ENCODE data around the gene DDX39B.
"Not testable (repeated sequence)": the region's sequence is repeated elsewhere in the genome, so short reads cannot be mapped to it uniquely, and the experiment has no call there.

Gene DDX39B

DNA sequence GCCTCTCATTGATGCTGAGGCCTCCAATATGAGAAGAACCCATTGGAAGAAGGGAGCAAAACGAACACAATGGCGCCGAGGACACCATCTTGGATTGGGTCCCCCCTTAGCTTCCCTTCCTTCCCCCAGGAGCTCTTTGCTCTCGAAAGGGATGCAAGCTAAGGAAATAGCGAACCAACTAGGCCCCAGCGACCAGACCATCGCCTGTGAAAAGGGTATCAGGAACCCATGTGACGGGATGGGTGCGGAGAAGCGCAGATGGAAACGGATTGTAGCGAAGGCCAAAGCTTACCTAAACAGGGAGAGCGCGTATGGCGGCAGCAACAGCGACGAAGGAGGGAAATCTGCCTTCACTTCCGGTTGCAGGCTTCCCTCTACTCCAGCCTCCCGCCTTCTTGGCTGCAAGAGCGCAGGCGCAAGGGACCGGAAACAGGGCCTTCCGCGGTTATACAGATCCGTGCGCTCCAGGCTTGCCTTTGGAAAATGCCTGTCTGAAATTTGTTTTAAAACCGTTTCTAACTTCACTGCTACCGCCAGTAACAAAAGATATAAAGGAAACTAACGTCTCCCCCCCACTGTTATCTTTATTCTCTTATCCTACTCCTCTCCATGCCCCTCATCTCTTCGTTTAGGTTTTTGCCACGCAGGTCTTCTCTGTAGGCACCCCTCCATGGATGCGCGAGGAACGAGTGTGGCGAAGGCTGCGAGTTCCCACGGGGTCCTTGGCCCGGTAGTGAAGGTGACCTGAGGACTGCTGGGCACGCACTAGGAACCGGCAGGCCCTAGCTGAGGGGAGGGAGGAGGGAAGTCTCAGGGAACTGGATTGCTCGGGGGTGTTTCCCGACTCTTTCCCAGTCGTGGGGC lies at the start of gene DDX39B:
Gene DDX39B, minus strand, starts transcription at position 346 of the 864 bp plus-strand sequence. CDS start 1,471 bp downstream, outside the sequence.
- in situ Hi-C loops (cut with MboI; ENCODE audit: low sequenced_read_pairs) = no loop called here

DNA sequence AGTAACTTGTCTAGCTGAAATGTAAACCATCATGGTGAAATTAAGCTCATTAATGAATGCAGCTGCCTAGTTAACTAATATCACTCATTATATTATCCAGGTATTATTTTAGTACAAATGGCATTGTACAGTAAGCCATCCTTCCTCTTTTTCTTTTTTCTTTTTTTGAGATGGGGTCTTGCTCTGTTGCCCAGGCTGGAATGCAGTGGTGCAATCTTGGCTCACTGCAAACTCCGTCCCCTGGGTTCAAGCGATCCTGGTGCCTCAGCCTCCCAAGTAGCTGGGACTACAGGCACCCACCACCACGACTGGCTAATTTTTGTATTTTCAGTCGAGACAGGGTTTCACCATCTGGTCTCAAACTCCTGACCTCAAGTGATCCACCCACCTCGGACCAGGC lies 48.9 kb upstream of the DDX39B start:
- in situ Hi-C loops (cut with MboI; ENCODE audit: low sequenced_read_pairs) = not testable (repeated sequence)

DNA sequence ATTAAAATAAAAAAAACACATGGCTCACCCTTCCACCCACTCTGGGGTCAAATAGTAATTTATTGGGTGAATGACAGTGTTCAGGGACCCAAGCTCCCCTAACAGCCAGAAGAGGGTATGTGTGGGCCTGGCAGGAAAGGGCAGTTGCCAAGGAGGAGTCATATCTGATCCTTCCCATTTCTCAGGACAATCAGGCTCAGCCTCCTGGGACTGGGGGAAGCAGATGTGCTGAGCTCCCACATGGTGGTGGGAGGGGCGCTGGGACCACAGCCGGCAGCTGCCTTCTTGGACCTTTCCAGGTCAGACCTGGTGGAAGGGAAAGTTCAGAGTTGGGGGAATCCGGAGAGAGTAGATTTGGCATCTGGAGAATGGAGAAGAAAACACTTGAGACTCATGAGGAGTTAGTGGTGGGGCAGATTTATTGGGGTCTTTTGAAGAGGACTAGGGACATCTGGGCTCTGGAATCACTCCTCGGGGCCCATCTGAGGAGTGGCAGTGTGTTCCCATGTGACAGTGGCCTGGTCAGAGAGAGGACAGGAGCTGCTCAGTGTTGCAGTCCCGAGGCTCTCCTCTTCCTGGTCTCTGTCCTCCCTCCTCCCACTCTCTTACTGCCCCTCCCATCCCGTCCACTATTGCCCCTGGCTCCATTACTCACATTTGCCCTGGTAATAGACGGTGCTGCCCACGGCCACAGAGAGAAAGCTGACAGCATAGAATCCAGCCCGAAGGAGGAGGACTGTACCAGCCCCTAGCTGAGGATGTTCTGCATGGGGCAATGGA lies 47.3 kb upstream of the DDX39B start:
- in situ Hi-C loops (cut with MboI; ENCODE audit: low sequenced_read_pairs) = no loop called here

GRCh38 chr6:31587791-31588777 lies 46.3 kb upstream of the DDX39B start:
- in situ Hi-C loops (cut with MboI; ENCODE audit: low sequenced_read_pairs) = no loop called here

DNA sequence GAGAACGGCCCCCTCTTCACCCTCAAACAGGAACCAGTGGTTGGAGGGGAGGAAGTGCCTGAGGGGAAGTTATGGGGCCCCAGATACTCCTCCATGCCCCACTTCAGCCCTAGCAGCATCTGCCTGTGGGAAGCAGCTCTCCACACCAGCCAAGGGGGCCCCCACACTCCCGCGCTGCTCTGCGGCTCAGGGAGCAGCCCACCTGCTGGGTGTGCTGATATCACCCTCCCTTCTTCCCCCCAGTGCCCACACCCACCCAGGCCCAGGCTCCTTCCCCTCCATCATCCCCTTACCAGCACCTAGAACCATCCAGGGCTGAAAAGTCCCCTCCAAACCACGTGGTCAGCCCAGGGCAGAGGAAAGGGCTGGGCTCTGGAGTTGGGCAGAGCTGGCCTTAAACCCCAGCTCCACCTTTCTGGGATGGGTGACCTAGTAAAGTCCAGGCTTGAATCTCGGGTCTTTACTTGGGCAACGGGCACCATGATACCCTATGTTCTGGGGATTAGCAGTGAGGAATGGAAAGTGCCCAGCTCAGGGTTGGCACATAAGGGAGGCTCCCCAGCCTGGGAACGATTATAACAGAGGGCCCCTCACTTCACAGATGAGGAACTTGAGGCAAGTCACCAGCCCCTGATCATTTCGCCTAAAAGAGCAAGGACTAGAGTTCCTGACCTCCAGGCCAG lies 44.9 kb upstream of the DDX39B start:
- in situ Hi-C loops (cut with MboI; ENCODE audit: low sequenced_read_pairs) = no loop called here

DNA sequence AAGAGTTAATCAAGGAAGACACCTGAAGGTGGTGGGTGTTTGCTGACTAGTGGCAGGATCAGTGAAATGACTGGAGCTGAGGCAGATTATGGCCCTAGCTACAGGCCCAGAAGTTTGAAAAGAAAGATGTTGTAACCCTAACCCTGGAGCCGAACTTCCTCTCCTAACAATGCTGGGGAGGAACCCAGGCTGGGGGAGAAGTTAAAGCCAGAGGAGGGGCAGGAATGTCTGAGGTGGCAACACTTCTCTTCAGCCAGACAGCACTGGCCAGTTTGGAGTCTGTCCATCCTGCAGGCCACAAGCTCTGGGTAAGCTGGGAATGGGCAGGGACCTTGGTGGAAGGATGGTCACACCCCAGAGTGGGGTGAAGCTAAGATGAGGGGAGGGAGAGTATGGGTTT lies 44.2 kb upstream of the DDX39B start, which contains the start of gene LST1:
Gene LST1, plus strand, starts transcription at position 270 of the 400 bp plus-strand sequence. CDS start 1,023 bp downstream, outside the sequence.
- in situ Hi-C loops (cut with MboI; ENCODE audit: low sequenced_read_pairs) = no loop called here

DNA sequence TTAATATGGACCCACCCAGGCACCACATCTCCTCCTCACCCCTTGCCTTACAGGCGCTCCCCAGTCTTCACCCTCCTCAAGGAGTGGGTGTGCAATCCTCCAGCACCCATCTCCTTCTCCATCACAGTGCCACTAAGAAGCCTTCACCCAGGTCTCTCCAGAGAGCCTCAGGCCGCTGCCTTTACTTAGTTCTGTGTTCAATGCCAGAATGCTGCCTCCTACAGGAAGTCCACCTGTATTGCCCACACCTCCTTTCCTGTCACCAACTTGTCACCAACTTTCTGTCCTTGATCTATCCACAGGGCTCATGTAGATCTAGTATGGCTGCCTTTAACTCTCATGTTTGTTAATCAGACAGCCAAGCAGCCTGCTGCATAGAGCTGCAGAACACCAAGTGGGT lies 43.7 kb upstream of the DDX39B start:
- in situ Hi-C loops (cut with MboI; ENCODE audit: low sequenced_read_pairs) = no loop called here

DNA sequence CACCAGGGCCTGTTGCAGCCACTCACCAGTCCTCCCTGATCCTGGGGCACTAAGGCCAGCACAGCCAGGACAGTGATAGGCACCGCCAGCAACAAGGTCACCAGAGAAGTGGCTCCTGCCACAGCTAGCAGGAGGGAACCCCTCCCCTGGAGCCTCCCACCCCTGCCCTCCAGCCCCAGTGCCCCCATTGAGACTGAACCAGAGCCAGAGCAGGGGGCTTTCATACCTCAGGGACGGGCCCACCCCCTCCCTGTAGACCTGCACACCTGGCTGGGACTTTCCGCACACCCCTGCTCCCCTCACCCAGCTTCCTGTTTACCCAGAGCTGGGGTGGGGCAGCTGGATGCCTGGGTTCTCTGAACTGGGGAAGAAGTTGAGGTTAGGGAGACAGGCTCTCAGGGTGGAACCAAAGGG lies 40.4 kb upstream of the DDX39B start, which contains the start of gene LTB:
Gene LTB, minus strand, starts transcription at position 195 of the 414 bp plus-strand sequence. Its CDS starts 7 bp downstream, at position 188.
- in situ Hi-C loops (cut with MboI; ENCODE audit: low sequenced_read_pairs) = no loop called here

GRCh38 chr6:31581434-31582229 lies 39.8 kb upstream of the DDX39B start:
- in situ Hi-C loops (cut with MboI; ENCODE audit: low sequenced_read_pairs) = no loop called here

GRCh38 chr6:31580807-31581433 lies 39.1 kb upstream of the DDX39B start:
- in situ Hi-C loops (cut with MboI; ENCODE audit: low sequenced_read_pairs) = no loop called here

DNA sequence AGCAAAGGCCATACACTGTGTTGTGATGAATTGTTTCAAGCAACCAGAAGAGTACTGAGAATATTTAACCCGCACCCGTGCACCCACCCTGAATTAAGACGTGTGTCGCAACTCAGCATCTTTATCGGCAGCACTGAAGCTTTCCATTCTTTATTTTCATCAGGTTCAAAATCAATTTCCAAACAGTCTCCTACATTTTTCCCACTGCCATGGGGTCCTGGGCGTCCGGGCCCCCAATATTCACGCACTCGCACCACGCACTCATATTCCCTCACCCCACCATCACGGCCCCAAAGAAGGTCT lies 38.6 kb upstream of the DDX39B start:
- in situ Hi-C loops (cut with MboI; ENCODE audit: low sequenced_read_pairs) = no loop called here

GRCh38 chr6:31579546-31580437 lies 38.0 kb upstream of the DDX39B start:
- in situ Hi-C loops (cut with MboI; ENCODE audit: low sequenced_read_pairs) = no loop called here

DNA sequence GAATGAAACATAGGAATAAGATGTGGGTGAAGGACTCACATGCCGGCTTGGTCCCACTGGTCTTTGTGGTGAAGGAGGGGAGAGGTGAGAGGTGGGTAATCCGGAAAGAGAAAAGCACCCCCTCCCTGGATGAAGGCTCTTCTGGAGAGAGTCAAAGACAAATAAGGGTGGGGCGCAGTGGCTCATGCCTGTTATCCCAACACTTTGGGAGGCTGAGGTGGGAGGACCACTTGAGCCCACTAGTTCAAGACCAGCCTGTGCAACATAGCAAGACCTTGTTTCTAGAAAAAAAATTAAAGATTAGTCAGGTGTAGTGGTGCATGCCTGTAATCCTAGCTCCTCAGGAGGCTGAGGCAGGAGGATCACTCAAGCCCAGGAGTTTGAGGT lies 37.3 kb upstream of the DDX39B start:
- in situ Hi-C loops (cut with MboI; ENCODE audit: low sequenced_read_pairs) = no loop called here

- in situ Hi-C loops (cut with MboI; ENCODE audit: low sequenced_read_pairs) = no loop called here
Observed at GRCh38 chr6:31578184-31579118, 36.6 kb upstream of the DDX39B start.

DNA sequence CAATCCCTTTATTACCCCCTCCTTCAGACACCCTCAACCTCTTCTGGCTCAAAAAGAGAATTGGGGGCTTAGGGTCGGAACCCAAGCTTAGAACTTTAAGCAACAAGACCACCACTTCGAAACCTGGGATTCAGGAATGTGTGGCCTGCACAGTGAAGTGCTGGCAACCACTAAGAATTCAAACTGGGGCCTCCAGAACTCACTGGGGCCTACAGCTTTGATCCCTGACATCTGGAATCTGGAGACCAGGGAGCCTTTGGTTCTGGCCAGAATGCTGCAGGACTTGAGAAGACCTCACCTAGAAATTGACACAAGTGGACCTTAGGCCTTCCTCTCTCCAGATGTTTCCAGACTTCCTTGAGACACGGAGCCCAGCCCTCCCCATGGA lies 35.8 kb upstream of the DDX39B start:
- in situ Hi-C loops (cut with MboI; ENCODE audit: low sequenced_read_pairs) = no loop called here

- in situ Hi-C loops (cut with MboI; ENCODE audit: low sequenced_read_pairs) = no loop called here
Observed at GRCh38 chr6:31576897-31577578, 35.2 kb upstream of the DDX39B start.

Measured in hTERT RPE-1 (cell line).